HepG2 (cell line): Measurements from ENCODE around the gene TTLL10. TPM values are rescaled to one million over a fixed set of nuclear protein-coding genes. Genes with fewer than 3 reads are reported as not detected.

Source experiments
- CREB3 ChIP-seq: sonication (generic); formaldehyde crosslinking; IDR thresholded peaks from 2 replicates; pipeline ENCODE4 v1.5.0; 2020; ENCODE audit warnings: missing genetic modification reagents
- KDM2A ChIP-seq: sonication (generic); formaldehyde crosslinking; IDR thresholded peaks from 2 replicates; pipeline ENCODE4 v1.4.0; 2020; ENCODE audit warnings: low read depth, missing genetic modification reagents, borderline replicate concordance
- MTERF4 ChIP-seq: sonication (generic); formaldehyde crosslinking; IDR thresholded peaks from 2 replicates; pipeline ENCODE4 v1.8.0; 2023; ENCODE audit warnings: mild to moderate bottlenecking, missing genetic modification reagents
- POGK ChIP-seq: sonication (generic); formaldehyde crosslinking; conservative IDR thresholded peaks from 2 replicates; pipeline ENCODE4 v1.8.0; 2022; ENCODE audit warnings: mild to moderate bottlenecking, moderate library complexity, missing genetic modification reagents
- REPIN1 ChIP-seq: sonication (generic); formaldehyde crosslinking; IDR thresholded peaks from 2 replicates; pipeline ENCODE4 v1.8.0; 2022; ENCODE audit warnings: missing genetic modification reagents, low read depth, mild to moderate bottlenecking, borderline replicate concordance
- TCF7L2 ChIP-seq: IDR thresholded peaks from 2 replicates; pipeline ENCODE4 v1.6.1; 2011; ENCODE audit warnings: mild to moderate bottlenecking, low read depth, low read length, moderate library complexity
- TFE3 ChIP-seq: IDR thresholded peaks from 2 replicates; pipeline ENCODE4 v1.6.1; 2016
- ZBTB26 ChIP-seq: IDR thresholded peaks from 2 replicates; pipeline ENCODE4 v1.6.1; 2016; ENCODE audit warnings: missing compliant biosample characterization, missing genetic modification reagents, borderline replicate concordance
- ZFP36L1 ChIP-seq: sonication (generic); formaldehyde crosslinking; IDR thresholded peaks from 2 replicates; pipeline ENCODE4 v1.8.0; 2022; ENCODE audit warnings: mild to moderate bottlenecking, missing genetic modification reagents, moderate library complexity
- ZHX2 ChIP-seq, 2 experiments: sonication (generic) in 1 of 2; formaldehyde crosslinking in 1 of 2; IDR thresholded peaks; 2 replicates each; pipeline versions ENCODE4 v1.6.1 to v1.9.0; 2014 to 2022; ENCODE audit warnings: antibody characterized with exemption in 1 of 2, borderline replicate concordance in 1 of 2, inconsistent platforms in 1 of 2, low read depth in 1 of 2, missing genetic modification reagents in 1 of 2
- ZMAT5 ChIP-seq: sonication (generic); formaldehyde crosslinking; IDR thresholded peaks from 2 replicates; pipeline ENCODE4 v1.5.0; 2020; ENCODE audit warnings: mild to moderate bottlenecking, low read depth, missing genetic modification reagents, borderline replicate concordance
- ZNF138 ChIP-seq: sonication (generic); formaldehyde crosslinking; IDR thresholded peaks from 2 replicates; pipeline ENCODE4 v1.5.0; 2020; ENCODE audit warnings: mild to moderate bottlenecking, low read depth, missing genetic modification reagents
- polyA plus RNA-seq, 8 experiments: library from polyadenylated mRNA; depleted of rRNA in 3 of 8; stranded (reverse) in 7 of 8; unstranded in 1 of 8; fragments of >200 nt; fragmentation: Illumina TruSeq in 4 of 8; extraction: Trizol in 4 of 8; gene quantifications; 2 replicates each; pipeline versions ENCODE4 v1.2.1 to v1.2.3, GENCODE V29; 2011 to 2016; ENCODE audit warnings: low read depth in 4 of 8, missing spikeins in 1 of 8, mixed read lengths in 1 of 8; ENCODE audit not compliant: insufficient read depth in 1 of 8
- total RNA-seq, 5 experiments: library from RNA; depleted of rRNA; stranded (reverse); fragments of >200 nt; fragmentation: Illumina TruSeq; extraction: Trizol; gene quantifications; 2 replicates each; pipeline ENCODE4 v1.2.3, GENCODE V29; 2016; ENCODE audit warnings: low read depth in 1 of 5

The TTLL10 gene
- total and polyA plus RNA-seq, 2 of the 13 experiments (the other 11 are each of a cell fraction or from before 2014, with no cell fraction given): not detected

GRCh38 chr1:1124786-1125642, 48.7 kb upstream of the TTLL10 start (continued):
- TF ChIP-seq MTERF4 (CRISPR knock-in tag) (0 out of 2 replicates have a peak, but pooled peaks have one; percentile 34), POGK (CRISPR knock-in tag) (peak; percentile 87), CREB3 (no peak), TFE3 (CRISPR knock-in tag) (0 out of 2 replicates have a peak, but pooled peaks have one; percentile 18), ZHX2 (IDR thresholded peaks at IDR 0.05; ENCODE audit: low read depth) (0 out of 2 replicates have a peak, but pooled peaks have one; percentile 30), ZHX2 (CRISPR knock-in tag; IDR thresholded peaks at IDR 0.05; ENCODE audit: borderline replicate concordance) (0 out of 2 replicates have a peak, but pooled peaks have one; percentile 79), ZBTB26 (CRISPR knock-in tag) (no peak), REPIN1 (CRISPR knock-in tag) (peak; percentile 47), KDM2A (CRISPR knock-in tag) (peak; percentile 56; the same call in 1 of the 2 replicates), TCF7L2 (peak; percentile 83), ZNF138 (CRISPR knock-in tag) (no peak), ZMAT5 (CRISPR knock-in tag) (no peak), ZFP36L1 (CRISPR knock-in tag) (0 out of 2 replicates have a peak, but pooled peaks have one; percentile 54)
